ENCODE results near the gene GSTM5.

DNA sequence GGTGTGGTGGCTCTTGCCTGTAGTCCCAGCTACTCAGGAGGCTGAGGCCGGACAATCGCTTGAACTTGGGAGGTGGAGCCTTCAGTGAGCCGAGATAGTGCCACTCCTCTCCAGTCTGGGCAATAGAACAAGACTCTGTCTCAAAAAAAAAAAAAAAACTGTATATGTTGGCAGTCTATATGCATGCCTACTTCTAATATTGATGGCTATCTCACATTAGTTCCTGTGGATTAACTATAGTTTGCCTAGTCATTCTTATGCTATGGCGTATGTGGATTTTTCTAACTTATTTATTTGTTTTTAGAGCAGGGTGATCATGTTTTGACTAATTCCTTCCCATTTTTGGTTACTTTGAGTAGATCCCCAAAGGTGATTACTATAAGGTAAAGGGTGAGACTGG lies 15.0 kb upstream of the GSTM5 start:
- TF ChIP-seq CREB1 (CRISPR knock-in tag; IDR thresholded peaks at IDR 0.05) (no peak), SP1 (CRISPR knock-in tag; conservative IDR thresholded peaks at IDR 0.05) (no peak), ZNF232 (CRISPR knock-in tag; IDR thresholded peaks at IDR 0.05) (no peak), IRF2 (CRISPR knock-in tag; IDR thresholded peaks at IDR 0.05; ENCODE audit: borderline replicate concordance, low read depth) (no peak), ZNF121 (CRISPR knock-in tag; IDR thresholded peaks at IDR 0.05) (no peak)
- TF ChIP-seq, protein P1, sequence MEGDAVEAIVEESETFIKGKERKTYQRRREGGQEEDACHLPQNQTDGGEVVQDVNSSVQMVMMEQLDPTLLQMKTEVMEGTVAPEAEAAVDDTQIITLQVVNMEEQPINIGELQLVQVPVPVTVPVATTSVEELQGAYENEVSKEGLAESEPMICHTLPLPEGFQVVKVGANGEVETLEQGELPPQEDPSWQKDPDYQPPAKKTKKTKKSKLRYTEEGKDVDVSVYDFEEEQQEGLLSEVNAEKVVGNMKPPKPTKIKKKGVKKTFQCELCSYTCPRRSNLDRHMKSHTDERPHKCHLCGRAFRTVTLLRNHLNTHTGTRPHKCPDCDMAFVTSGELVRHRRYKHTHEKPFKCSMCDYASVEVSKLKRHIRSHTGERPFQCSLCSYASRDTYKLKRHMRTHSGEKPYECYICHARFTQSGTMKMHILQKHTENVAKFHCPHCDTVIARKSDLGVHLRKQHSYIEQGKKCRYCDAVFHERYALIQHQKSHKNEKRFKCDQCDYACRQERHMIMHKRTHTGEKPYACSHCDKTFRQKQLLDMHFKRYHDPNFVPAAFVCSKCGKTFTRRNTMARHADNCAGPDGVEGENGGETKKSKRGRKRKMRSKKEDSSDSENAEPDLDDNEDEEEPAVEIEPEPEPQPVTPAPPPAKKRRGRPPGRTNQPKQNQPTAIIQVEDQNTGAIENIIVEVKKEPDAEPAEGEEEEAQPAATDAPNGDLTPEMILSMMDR (IDR thresholded peaks at IDR 0.05) = no peak
- TF ChIP-seq, protein P2, sequence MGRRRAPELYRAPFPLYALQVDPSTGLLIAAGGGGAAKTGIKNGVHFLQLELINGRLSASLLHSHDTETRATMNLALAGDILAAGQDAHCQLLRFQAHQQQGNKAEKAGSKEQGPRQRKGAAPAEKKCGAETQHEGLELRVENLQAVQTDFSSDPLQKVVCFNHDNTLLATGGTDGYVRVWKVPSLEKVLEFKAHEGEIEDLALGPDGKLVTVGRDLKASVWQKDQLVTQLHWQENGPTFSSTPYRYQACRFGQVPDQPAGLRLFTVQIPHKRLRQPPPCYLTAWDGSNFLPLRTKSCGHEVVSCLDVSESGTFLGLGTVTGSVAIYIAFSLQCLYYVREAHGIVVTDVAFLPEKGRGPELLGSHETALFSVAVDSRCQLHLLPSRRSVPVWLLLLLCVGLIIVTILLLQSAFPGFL (CRISPR knock-in tag; IDR thresholded peaks at IDR 0.05; ENCODE audit: borderline replicate concordance) = no peak

Measured in WTC11 (cell line).